ENCODE measurements around the gene WDR7. TPM values are rescaled to one million over a fixed set of nuclear protein-coding genes. Genes with fewer than 3 reads are reported as not detected.
A peak's percentile ranks its signal among the peaks of the same experiment; 100 is the strongest.

Gene WDR7
- total RNA-seq, 1 donor, result 30.7 TPM

GRCh38 chr18:56945171-56946083 lies 294.3 kb downstream of the WDR7 start:
- H3K4me3 ChIP-seq (ENCODE audit: low read depth, low read length), result no peak overlapping the region
- peak; percentile 11 for DNase-seq (ENCODE audit: low read depth)
- no peak for TF ChIP-seq CTCF (IDR thresholded peaks at IDR 0.05; ENCODE audit: insufficient read depth, low read depth, low read length)

- no peak for DNase-seq (ENCODE audit: low read depth)
- TF ChIP-seq CTCF (IDR thresholded peaks at IDR 0.05; ENCODE audit: insufficient read depth, low read depth, low read length), result no peak
- no peak overlapping the region for H3K4me3 ChIP-seq (ENCODE audit: low read depth, low read length)
Measured at GRCh38 chr18:56947236-56947635, 296.1 kb downstream of the WDR7 start.

- TF ChIP-seq CTCF (IDR thresholded peaks at IDR 0.05; ENCODE audit: insufficient read depth, low read depth, low read length), result no peak
- no peak for DNase-seq (ENCODE audit: low read depth)
- H3K4me3 ChIP-seq (ENCODE audit: low read depth, low read length), result no peak overlapping the region
Measured at GRCh38 chr18:56952026-56952425, 300.9 kb downstream of the WDR7 start.

- no peak for TF ChIP-seq CTCF (IDR thresholded peaks at IDR 0.05; ENCODE audit: insufficient read depth, low read depth, low read length)
- H3K4me3 ChIP-seq (ENCODE audit: low read depth, low read length), result no peak overlapping the region
- DNase-seq (ENCODE audit: low read depth), result no peak
Measured at GRCh38 chr18:56953428-56954198, 302.5 kb downstream of the WDR7 start.

- no peak for TF ChIP-seq CTCF (IDR thresholded peaks at IDR 0.05; ENCODE audit: insufficient read depth, low read depth, low read length)
- no peak for DNase-seq (ENCODE audit: low read depth)
- H3K4me3 ChIP-seq (ENCODE audit: low read depth, low read length), result no peak overlapping the region
Measured at GRCh38 chr18:56955490-56955889, 304.3 kb downstream of the WDR7 start.

- DNase-seq (ENCODE audit: low read depth), result no peak
- no peak for TF ChIP-seq CTCF (IDR thresholded peaks at IDR 0.05; ENCODE audit: insufficient read depth, low read depth, low read length)
- H3K4me3 ChIP-seq (ENCODE audit: low read depth, low read length), result no peak overlapping the region
Measured at GRCh38 chr18:56959120-56959519, 308.0 kb downstream of the WDR7 start.

Measured in fibroblast of villous mesenchyme (primary cell).